ENCODE measurements around the gene PPP2R2C.

DNA sequence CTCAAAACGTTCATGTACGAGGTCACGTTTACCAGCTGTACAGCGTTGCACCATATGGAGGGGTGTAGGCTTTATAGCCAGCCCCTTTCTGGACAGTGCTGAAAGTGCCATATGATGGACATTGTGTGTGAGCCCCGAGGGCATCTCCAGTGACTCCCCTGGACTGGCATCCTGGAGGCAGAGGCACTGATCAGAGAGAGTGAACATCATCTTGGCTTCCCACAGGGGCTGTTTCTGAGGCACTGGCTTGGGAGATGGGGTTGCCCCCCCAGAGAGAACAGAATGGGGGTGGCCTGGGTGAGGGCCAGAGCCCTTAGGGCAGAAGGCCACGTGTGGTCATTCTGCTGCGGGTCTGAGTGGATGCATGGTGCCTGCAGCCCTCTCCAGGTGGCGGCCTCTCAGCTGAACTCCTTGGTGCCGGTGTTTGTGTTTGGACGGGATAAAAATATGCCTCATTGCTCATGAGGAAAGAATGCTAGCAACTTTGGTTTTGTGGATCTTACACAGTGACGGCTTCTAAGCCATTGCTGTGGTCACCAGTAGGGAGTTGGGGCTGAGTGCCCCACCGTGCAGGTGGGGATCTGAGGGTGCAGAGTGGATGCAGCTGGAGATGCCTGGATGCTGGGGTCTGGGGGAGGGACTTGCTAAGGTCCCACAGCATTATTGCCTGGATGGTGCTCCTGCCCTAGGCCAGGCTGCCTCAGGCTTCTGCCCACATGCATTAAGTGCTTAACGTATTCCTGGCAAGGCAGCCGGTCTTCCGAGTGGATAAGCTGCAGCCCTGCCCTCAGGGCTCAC is 199.4 kb downstream of the PPP2R2C start:
- no peak for TF ChIP-seq SREBF2 (IDR thresholded peaks at IDR 0.05; ENCODE audit: low read length)
- TF ChIP-seq, protein P1, sequence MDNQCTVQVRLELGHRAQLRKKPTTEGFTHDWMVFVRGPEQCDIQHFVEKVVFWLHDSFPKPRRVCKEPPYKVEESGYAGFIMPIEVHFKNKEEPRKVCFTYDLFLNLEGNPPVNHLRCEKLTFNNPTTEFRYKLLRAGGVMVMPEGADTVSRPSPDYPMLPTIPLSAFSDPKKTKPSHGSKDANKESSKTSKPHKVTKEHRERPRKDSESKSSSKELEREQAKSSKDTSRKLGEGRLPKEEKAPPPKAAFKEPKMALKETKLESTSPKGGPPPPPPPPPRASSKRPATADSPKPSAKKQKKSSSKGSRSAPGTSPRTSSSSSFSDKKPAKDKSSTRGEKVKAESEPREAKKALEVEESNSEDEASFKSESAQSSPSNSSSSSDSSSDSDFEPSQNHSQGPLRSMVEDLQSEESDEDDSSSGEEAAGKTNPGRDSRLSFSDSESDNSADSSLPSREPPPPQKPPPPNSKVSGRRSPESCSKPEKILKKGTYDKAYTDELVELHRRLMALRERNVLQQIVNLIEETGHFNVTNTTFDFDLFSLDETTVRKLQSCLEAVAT (IDR thresholded peaks at IDR 0.05): no peak
- TF ChIP-seq MEF2A (IDR thresholded peaks at IDR 0.05; ENCODE audit: insufficient read depth, low read depth, low read length): no peak
- TF ChIP-seq POLR2A (IDR thresholded peaks at IDR 0.05; ENCODE audit: low read depth, low read length): no peak
- TF ChIP-seq TCF3 (IDR thresholded peaks at IDR 0.05; ENCODE audit: borderline replicate concordance, insufficient read depth, low read depth, low read length): no peak

Measured in GM12878 (cell line).